Osteocyte (in vitro differentiated cells): Measurements from ENCODE around the gene GPC3. TPM values are rescaled to one million over a fixed set of nuclear protein-coding genes. Genes with fewer than 3 reads are reported as not detected.

Source experiments
- DNase-seq: peaks from one replicate; pipeline ENCODE4 v3.0.0; 2021; ENCODE audit warnings: mixed read lengths; ENCODE audit not compliant: unreplicated experiment; ENCODE audit errors: extremely low spot score
- H3K27ac Mint-ChIP-seq: one replicate; pipeline ENCODE4 v1.8.0; 2021; ENCODE audit warnings: mild to moderate bottlenecking, mixed read lengths; ENCODE audit not compliant: unreplicated experiment
- H3K27me3 Mint-ChIP-seq: one replicate; pipeline ENCODE4 v1.8.0; 2021; ENCODE audit warnings: mixed read lengths; ENCODE audit not compliant: unreplicated experiment
- H3K36me3 Mint-ChIP-seq: one replicate; pipeline ENCODE4 v1.8.0; 2021; ENCODE audit warnings: mixed read lengths; ENCODE audit not compliant: unreplicated experiment
- H3K4me1 Mint-ChIP-seq: one replicate; pipeline ENCODE4 v1.8.0; 2021; ENCODE audit warnings: mixed read lengths; ENCODE audit not compliant: unreplicated experiment
- H3K4me3 Mint-ChIP-seq: one replicate; pipeline ENCODE4 v1.8.0; 2021; ENCODE audit warnings: mild to moderate bottlenecking, moderate library complexity, mixed read lengths; ENCODE audit not compliant: unreplicated experiment
- H3K9me3 Mint-ChIP-seq: one replicate; pipeline ENCODE4 v1.8.0; 2021; ENCODE audit warnings: mixed read lengths; ENCODE audit not compliant: unreplicated experiment
- total RNA-seq: library from RNA; stranded (reverse); gene quantifications from 2 replicates; pipeline ENCODE4 v1.2.1, GENCODE V29; 2021
- TF ChIP-seq, protein P1 (sequence below): fragments of 200-600 bp; sonication (generic); IDR thresholded peaks from 2 replicates; pipeline ENCODE4 v1.5.0; 2021; ENCODE audit warnings: antibody characterized with exemption, mild to moderate bottlenecking, moderate library complexity

GPC3 gene
- total RNA-seq, 1 donor from 2014 or later = 19.6 TPM

DNA sequence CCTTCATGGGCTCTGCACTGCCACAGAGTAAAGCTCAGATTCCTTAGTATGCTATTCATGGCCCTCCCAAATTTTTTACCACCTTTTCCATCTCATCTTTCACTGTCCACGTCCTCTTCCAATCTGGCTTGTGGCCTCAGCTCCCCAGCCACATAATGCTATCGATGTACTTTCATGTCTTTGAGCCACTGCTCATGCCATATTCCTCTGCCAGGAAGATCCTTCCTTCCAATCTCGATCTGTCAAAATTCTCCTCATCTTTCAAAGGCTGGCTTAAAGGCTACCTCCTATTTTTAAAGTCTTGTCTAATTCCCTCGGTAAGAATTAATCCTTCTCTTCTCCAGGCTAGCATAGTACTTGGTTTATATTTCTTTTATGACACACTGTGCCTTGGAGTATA, 336.8 kb downstream of the GPC3 start:
- Mint-ChIP-seq H3K9me3 (no peaks in the 10 kb centered on the region), H3K36me3 (no peaks in the 10 kb centered on the region), H3K27me3 (no peaks in the 10 kb centered on the region), H3K4me1 (peaks cover 11% of the 10 kb centered on the region), H3K4me3 (no peak overlapping the region), H3K27ac (no peak overlapping the region)
- TF ChIP-seq, protein P1, sequence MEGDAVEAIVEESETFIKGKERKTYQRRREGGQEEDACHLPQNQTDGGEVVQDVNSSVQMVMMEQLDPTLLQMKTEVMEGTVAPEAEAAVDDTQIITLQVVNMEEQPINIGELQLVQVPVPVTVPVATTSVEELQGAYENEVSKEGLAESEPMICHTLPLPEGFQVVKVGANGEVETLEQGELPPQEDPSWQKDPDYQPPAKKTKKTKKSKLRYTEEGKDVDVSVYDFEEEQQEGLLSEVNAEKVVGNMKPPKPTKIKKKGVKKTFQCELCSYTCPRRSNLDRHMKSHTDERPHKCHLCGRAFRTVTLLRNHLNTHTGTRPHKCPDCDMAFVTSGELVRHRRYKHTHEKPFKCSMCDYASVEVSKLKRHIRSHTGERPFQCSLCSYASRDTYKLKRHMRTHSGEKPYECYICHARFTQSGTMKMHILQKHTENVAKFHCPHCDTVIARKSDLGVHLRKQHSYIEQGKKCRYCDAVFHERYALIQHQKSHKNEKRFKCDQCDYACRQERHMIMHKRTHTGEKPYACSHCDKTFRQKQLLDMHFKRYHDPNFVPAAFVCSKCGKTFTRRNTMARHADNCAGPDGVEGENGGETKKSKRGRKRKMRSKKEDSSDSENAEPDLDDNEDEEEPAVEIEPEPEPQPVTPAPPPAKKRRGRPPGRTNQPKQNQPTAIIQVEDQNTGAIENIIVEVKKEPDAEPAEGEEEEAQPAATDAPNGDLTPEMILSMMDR = no peak
- DNase-seq = no peak

DNA sequence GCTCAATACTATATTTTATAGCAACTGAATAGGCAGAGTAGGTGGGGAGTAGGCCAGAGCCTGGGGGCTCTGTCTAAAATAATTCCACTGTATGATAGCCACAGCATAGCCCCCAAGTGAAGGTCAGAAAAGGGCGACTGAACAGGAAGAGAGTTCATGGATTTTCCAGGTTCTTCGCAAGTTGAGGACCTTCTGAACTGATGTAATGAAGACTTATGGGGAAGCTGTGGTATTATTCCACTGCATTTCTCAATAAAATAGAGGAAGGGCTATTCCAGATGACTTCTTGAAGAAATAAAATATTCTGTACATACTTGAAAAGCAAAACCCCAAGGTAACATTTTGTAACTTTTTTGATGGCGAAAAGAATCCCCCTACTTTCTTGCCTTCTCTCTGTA, 338.7 kb downstream of the GPC3 start:
- no peak overlapping the region for H3K4me3 Mint-ChIP-seq
- no peaks in the 10 kb centered on the region for H3K36me3 Mint-ChIP-seq
- TF ChIP-seq, protein P1 = no peak
- H3K9me3 Mint-ChIP-seq = no peaks in the 10 kb centered on the region
- no peak overlapping the region for H3K27ac Mint-ChIP-seq
- no peaks in the 10 kb centered on the region for H3K27me3 Mint-ChIP-seq
- peaks cover 14% of the 10 kb centered on the region for H3K4me1 Mint-ChIP-seq
- no peak for DNase-seq

DNA sequence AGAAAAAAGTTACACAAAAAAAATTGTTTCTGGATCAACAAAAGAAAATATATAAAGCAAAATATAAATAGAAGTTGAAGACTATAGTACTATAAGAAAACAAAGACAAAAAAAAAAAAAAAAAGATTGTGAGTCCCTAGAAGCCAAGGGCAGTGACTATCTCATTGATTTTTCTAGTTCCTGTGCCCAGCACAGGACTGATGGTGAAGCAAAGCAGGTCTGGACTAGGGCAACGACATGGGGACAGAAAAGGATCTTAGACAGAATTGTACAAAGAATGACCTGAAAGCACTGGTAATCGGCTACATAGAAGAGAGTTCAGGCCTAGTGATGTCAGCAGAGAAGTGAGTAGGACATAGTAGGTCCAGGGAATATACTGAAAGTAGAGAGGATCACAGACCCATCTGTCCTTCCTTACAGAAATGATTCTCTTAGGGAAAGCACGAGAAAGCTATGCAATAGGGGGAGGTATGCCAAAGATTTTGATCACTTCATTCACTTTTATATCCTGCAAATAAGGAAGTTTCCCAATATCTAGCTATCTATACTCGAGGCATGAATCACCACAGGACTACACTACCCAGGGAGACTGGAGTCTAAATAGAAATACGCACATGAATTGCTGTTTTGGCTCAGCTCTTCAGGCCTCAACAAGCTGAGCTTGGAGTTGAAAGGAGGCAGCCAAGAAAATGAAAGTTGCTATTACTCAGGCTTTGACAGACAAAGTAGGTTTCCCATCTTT, 339.2 kb downstream of the GPC3 start:
- Mint-ChIP-seq H3K27ac (no peak overlapping the region), H3K27me3 (no peaks in the 10 kb centered on the region)

DNA sequence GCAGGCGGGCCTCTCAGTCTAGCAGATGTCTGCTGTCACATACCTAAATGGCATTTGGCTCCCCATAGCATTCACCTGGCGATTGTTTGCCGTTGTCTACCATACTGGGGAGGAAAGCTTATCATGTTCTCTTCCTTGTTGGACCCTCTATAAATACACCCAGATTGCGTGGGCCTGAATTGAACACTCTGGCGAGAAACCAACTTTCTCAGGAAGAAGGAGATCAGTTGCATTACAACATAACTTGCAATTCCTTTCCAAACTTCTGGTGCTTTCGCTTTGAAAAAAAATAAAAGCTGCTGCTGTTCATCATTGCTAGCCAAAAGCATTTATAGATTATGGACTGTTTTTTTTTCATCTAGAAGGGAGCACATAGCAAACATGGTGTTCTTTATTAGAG, 340.1 kb downstream of the GPC3 start:
- Mint-ChIP-seq H3K36me3 (no peaks in the 10 kb centered on the region), H3K27ac (no peak overlapping the region), H3K27me3 (no peaks in the 10 kb centered on the region), H3K4me3 (no peak overlapping the region), H3K9me3 (no peaks in the 10 kb centered on the region), H3K4me1 (peaks cover 29% of the 10 kb centered on the region)
- TF ChIP-seq, protein P1 = no peak
- no peak for DNase-seq

More for the DNA sequence above, 339.2 kb downstream of the GPC3 start:
- TF ChIP-seq, protein P1 = no peak
- DNase-seq = no peak
- Mint-ChIP-seq H3K9me3 (no peaks in the 10 kb centered on the region), H3K36me3 (no peaks in the 10 kb centered on the region), H3K4me1 (peaks cover 20% of the 10 kb centered on the region), H3K4me3 (no peak overlapping the region)

DNA sequence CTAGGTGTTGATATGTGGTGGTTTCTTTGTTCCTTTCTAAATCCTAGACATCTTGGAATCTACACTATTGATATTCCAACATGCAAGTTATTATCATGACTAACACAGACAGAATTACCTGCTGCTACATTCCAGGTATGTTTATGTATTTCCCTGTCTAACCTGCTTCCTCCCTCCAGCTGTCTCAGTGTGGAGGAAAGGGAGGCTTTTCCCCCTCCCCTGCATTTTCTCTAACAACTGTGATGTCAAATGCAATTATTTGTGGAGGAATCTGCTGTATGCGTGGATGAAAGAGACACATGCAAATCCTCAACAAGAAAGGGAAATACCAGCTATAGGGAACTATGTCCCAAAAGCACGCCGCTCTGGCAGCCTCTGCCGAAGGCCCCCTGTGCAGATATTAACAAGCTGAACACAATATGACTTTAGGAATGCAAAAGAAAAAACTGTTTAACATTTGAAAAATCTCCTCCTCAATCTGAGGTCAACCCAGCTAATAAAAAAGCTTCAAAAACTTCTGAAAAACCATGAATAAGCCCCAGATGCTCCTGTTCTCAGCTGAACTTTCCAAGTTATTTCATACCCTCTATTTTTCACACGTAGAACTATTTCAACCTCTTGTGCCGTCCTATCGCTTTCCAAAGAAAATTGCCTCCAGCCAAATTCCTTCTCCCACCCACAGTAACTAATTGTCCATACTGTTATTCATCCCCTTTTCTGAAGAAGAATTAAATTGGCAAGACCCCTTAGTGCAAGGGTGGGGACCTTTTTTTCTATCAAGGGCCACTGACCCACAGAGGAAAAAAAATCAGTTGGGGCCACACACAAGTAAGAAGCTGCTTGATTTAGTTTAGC, 345.0 kb downstream of the GPC3 start:
- Mint-ChIP-seq H3K27ac (peak overlapping the region; percentile 82), H3K4me3 (no peak overlapping the region), H3K4me1 (peaks cover 51% of the 10 kb centered on the region), H3K9me3 (no peaks in the 10 kb centered on the region), H3K36me3 (no peaks in the 10 kb centered on the region), H3K27me3 (no peaks in the 10 kb centered on the region)
- TF ChIP-seq, protein P1 = no peak
- no peak for DNase-seq
